T1000 (cell line): Measurements from ENCODE around the gene SV2C.

Experiments
- DNase-seq: peaks from one replicate; lab custom pipeline; 2025; ENCODE audit warnings: mixed read lengths; lab: John Stamatoyannopoulos, UW

SV2C gene

GRCh38 chr5:76099286-76099702 is 16.1 kb downstream of the SV2C start:
- no peak for DNase-seq

- no peak for DNase-seq
These were observed 16.6 kb downstream of the SV2C start for GRCh38 chr5:76099756-76100155.

DNA sequence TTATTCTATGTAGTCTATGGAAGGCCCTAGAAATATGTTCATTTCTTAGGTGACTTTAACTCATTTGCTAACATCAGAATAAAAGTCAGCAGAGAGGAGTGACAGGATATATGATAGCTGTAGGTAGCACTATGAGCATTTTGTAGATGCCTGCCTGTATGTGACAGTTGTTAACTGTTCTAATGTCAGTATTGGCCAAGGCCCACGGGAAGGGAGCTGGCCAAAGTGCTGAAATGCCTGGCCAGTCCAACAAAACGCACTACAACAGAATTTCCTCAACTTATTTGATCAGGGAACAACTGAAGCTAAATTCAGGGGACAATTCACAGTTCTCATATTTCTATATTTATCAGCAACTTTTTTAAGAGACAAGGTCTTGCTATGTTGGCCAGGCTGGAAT is 20.8 kb downstream of the SV2C start:
- DNase-seq, result no peak

- DNase-seq, result no peak
These were observed 23.0 kb downstream of the SV2C start for GRCh38 chr5:76106149-76106548.

GRCh38 chr5:76111477-76112174 is 28.4 kb downstream of the SV2C start:
- no peak for DNase-seq

DNA sequence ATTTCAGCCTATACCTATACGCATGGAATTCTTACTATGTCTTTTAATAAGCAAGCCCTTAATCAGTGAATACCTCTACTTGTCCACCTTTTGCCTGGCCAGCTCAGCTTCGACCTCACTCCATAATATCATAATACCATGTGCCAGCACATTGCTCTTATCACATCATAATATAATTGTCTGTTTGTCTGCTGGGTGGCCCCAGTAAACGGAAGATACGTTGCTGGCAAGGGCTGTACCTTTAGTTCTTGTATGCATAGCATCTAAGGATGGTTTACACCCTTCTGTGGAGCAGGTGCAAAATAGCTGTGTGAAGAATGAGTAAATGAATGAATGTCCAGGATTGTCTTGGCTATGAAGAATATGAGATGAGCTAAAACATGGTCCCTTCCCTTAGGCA is 29.9 kb downstream of the SV2C start:
- DNase-seq, result no peak

- no peak for DNase-seq
These were observed 31.1 kb downstream of the SV2C start for GRCh38 chr5:76114179-76114851.

DNA sequence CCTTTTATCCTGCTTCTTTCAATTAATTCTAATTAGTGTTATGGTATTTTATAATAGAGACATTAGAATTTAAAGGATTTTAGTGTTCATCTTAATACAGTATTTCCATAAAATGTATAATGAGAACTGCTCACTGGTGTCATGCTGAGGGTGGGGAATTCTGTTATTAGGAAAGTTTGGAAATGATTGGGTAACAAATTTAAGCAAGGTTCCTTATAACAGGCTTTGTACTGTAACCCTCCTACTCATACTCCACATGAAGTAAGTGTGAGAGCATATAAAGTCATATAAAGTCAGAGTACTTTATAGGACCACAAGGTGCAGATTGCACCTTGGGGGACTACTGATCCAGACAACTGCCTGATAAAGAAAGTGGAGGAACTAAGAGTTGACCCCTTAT is 42.2 kb downstream of the SV2C start:
- DNase-seq, result no peak

- no peak for DNase-seq
These were observed 42.7 kb downstream of the SV2C start for GRCh38 chr5:76125888-76126287.

DNA sequence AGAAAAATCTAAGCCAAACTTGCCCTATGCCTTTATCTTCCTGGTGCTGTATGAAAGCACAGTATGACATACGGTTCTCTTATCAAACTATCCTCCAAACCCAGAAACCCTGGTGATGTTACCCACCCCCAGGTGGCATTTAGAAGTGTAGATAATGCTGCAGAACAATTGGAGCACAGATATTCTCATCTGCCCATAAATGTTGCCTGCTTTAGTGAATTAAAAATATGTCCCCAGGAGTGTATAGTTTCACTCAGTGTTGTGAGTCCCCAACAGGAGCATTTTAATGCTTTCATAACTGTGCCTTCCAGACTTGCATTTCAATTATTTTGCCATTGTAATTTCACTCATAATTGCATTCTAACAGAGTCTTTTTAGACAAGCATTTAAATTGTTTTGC is 50.8 kb downstream of the SV2C start:
- DNase-seq, result no peak

- no peak for DNase-seq
These were observed 51.5 kb downstream of the SV2C start for GRCh38 chr5:76134646-76135045.

DNA sequence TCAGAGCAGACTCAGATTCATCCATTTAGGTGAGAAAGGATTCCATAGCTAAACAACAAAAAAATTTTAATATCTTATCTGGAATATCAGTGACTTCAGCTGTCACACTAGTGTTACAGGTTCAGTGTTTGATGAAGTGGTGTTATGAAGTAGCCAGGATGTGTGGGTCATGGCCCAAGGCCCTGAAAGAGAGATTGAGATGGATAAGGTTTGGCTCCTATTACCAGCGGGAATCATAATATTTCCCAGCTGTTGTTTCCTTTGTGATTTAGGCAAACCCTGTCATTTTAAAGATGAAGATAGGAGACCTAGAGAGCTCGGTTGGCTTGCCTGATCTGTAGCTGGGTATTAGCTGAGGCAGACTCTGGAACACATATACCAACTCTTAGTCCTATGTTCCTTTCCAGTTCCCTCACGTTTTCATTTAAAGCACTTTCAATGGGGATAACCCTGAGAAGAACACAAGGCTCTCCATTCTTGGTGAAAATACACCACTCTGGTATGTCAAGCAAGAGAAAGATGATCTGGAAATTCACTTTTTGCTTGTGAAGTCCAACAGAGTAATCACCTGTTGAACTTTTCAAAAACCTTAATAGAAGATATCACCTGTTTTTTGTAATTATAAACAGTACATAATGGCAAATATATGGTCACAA is 54.8 kb downstream of the SV2C start:
- DNase-seq, result no peak

DNA sequence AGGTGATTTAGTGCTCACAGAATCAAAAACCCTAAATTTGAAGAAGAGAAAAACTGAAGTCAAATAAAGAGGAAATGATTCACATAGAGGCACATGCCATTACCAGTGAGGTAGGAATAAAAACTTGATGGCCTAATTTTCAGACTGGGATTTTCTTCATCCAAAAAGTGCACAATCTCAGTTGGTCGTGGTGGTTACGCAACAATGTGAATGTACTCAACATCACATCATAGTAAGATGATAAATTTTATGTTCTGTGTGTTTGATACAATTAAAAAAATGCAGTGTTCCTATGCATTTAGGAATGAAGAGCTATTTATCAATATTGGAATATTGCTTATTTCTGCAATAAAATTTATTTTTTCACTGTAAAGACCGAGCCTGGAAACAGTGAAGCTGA is 60.7 kb downstream of the SV2C start:
- no peak for DNase-seq

GRCh38 chr5:76144513-76145274 is 61.5 kb downstream of the SV2C start:
- DNase-seq, result no peak

- DNase-seq, result no peak
These were observed 62.8 kb downstream of the SV2C start for GRCh38 chr5:76145945-76146344.

GRCh38 chr5:76149636-76150035 is 66.5 kb downstream of the SV2C start:
- no peak for DNase-seq

GRCh38 chr5:76152161-76152560 is 69.0 kb downstream of the SV2C start:
- DNase-seq, result no peak

DNA sequence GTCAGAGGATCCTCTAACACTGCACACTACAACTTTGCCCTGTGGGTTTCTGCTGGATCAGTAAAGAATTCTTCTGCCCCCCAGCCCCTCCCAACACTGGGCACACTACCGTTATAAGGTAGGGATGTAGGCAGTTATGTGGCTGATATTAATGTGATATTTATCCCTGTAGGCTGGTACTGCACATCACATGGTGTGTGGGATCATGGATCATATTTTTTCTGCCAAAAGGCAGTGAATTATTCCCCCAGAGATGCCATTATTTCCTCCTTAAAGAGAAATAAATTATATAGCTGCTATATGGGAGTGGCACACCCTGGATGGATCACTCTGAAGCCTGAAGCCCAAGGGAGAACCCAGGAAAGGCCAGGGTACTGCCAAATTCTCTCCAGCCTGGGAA is 69.5 kb downstream of the SV2C start:
- no peak for DNase-seq

GRCh38 chr5:76153271-76153670 is 70.1 kb downstream of the SV2C start:
- DNase-seq, result no peak

GRCh38 chr5:76154009-76154690 is 71.0 kb downstream of the SV2C start:
- no peak for DNase-seq

DNA sequence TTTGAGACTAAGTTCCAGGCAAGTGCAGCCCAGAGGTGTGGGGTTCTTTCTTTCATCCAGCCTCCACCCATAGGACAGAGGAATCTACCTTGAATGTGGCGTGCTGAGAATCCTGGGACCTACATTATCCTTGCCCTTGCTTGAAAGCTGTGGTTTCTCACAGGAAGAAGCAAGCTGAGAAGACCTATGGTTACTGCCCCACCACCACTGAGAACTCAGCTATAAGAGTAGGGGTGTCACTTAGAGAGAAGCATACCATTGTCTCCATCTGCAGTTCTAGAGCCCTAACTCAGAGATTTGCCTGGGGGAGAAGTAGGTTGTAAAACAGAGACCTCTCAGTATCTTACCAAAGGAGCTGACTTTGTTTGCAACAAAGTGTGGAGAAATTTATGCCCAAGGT is 72.4 kb downstream of the SV2C start:
- no peak for DNase-seq

DNA sequence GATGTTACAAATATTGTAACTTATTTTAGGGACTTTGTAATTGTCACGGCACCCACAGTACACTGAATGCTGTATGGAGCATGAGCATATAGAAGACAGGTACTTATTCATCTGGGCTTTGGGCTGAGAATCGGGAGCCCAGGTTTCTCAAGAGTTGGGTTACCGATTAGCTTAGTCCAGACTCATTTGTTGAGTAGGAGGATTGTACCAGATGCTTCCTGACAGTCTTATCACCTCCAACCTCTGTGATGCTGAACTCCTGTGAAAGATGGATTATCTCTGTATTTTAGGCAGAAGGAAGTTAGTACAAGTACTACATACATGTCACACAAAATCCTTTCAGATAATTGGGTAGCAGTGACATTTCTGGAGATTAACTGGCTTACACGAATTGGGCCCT is 79.2 kb downstream of the SV2C start:
- no peak for DNase-seq
